ENCODE data around the gene SERPINI1.
"Not testable (repeated sequence)": the region's sequence is repeated elsewhere in the genome, so short reads cannot be mapped to it uniquely, and the experiment has no call there.

The SERPINI1 gene

GRCh38 chr3:167810236-167810635 is 74.7 kb downstream of the SERPINI1 start:
- no peak for DNase-seq

GRCh38 chr3:167811031-167811430 is 75.5 kb downstream of the SERPINI1 start:
- no peak for DNase-seq

- no peak for DNase-seq
Observed at GRCh38 chr3:167813169-167814123, 77.9 kb downstream of the SERPINI1 start.

- DNase-seq = no peak
Observed at GRCh38 chr3:167814441-167814951, 79.0 kb downstream of the SERPINI1 start.

GRCh38 chr3:167816953-167817352 is 81.4 kb downstream of the SERPINI1 start:
- DNase-seq = no peak

GRCh38 chr3:167820102-167820865 is 84.8 kb downstream of the SERPINI1 start:
- DNase-seq = no peak

GRCh38 chr3:167821248-167821805 is 85.8 kb downstream of the SERPINI1 start:
- DNase-seq = no peak

- no peak for DNase-seq
Observed at GRCh38 chr3:167823738-167824137, 88.2 kb downstream of the SERPINI1 start.

- DNase-seq = not testable (repeated sequence)
Observed at GRCh38 chr3:167827588-167827987, 92.1 kb downstream of the SERPINI1 start.

GRCh38 chr3:167829071-167829470 is 93.5 kb downstream of the SERPINI1 start:
- no peak for DNase-seq

- DNase-seq = no peak
Observed at GRCh38 chr3:167830007-167830406, 94.5 kb downstream of the SERPINI1 start.

- no peak for DNase-seq
Observed at GRCh38 chr3:167835359-167835758, 99.8 kb downstream of the SERPINI1 start.

- DNase-seq = no peak
Observed at GRCh38 chr3:167835953-167836352, 100.4 kb downstream of the SERPINI1 start.

GRCh38 chr3:167837466-167837865 is 101.9 kb downstream of the SERPINI1 start:
- no peak for DNase-seq

- DNase-seq = no peak
Observed at GRCh38 chr3:167839460-167840134, 104.1 kb downstream of the SERPINI1 start.

- no peak for DNase-seq
Observed at GRCh38 chr3:167840247-167840646, 104.7 kb downstream of the SERPINI1 start.

- no peak for DNase-seq
Observed at GRCh38 chr3:167843481-167843880, 108.0 kb downstream of the SERPINI1 start.

GRCh38 chr3:167843886-167844285 is 108.4 kb downstream of the SERPINI1 start:
- no peak for DNase-seq

- no peak for DNase-seq
Observed at GRCh38 chr3:167844528-167844927, 109.0 kb downstream of the SERPINI1 start.

GRCh38 chr3:167851171-167851570 is 115.7 kb downstream of the SERPINI1 start:
- no peak for DNase-seq

- no peak for DNase-seq
Observed at GRCh38 chr3:167851749-167852148, 116.2 kb downstream of the SERPINI1 start.

GRCh38 chr3:167852216-167852615 is 116.7 kb downstream of the SERPINI1 start:
- DNase-seq = no peak

- no peak for DNase-seq
Observed at GRCh38 chr3:167854063-167854462, 118.5 kb downstream of the SERPINI1 start.
